Measurements from ENCODE around the gene TARDBP.
"Not testable (repeated sequence)": the region's sequence is repeated elsewhere in the genome, so short reads cannot be mapped to it uniquely, and the experiment has no call there.

The TARDBP gene

DNA sequence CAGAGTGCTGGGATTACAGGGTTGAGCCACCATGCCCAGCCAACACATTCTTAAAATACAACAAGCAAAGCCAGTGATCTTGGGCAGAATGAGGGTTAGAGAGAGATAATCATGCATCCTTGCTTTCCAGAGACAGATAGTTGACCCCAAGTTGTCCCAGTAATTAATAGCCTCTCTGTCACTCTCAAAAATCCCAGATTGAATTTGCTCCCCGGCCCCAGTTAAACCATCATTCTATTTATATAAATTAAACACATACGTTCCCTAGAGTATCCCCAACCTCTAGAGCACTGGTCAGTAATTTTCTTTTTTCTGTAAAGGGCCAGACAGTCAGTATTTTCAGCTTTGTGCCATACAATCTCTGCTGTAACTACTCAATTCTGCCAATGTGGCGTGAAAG is 16.4 kb upstream of the TARDBP start:
- DNase-seq, result no peak

DNA sequence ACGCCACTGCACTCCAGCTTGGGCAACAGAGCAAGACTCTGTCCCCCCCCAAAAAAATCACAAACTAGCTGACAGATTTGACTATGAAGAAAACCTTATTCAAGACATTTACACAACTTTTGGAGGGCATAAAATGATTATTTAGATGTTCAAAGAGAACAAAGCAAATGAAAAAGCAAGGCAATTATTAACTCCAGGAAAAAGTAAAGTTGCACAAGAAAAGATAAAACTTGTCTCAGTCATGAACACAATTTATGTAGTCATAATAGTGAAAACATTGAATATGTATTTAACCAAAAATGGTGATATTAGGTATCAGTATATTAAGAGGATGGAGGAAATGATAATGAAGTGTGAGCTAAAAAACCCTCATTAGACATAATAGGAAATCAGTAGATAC is 11.9 kb upstream of the TARDBP start:
- no peak for DNase-seq

GRCh38 chr1:11013160-11013531 is 692 bp downstream of the TARDBP start:
- peak; percentile 58 for DNase-seq

- not testable (repeated sequence) for DNase-seq
These were observed 6.9 kb downstream of the TARDBP start for GRCh38 chr1:11019358-11019757.

GRCh38 chr1:11019971-11020370 is 7.5 kb downstream of the TARDBP start:
- DNase-seq, result no peak

- DNase-seq, result no peak
These were observed 10.7 kb downstream of the TARDBP start for GRCh38 chr1:11023201-11023600.

- DNase-seq, result no peak
These were observed 11.9 kb downstream of the TARDBP start for GRCh38 chr1:11024154-11024873.

DNA sequence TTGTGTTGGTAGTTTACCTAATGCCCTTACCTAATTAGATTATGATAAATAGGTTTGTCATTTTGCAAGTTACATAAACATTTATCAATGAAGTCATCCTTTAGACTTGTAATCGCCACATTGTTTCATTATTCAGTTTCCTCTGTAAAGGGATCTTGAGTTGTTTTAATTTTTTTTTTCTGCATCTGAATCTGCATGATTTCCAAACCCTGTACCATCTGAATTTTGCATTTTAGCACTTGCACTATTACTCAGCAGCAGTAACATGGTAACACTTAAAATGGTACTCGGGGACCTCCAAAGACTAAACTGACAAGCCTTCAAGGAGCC is 12.4 kb downstream of the TARDBP start:
- no peak for DNase-seq

GRCh38 chr1:11025618-11026017 is 13.2 kb downstream of the TARDBP start:
- DNase-seq, result no peak

- no peak for DNase-seq
These were observed 13.6 kb downstream of the TARDBP start for GRCh38 chr1:11026052-11026451.

DNA sequence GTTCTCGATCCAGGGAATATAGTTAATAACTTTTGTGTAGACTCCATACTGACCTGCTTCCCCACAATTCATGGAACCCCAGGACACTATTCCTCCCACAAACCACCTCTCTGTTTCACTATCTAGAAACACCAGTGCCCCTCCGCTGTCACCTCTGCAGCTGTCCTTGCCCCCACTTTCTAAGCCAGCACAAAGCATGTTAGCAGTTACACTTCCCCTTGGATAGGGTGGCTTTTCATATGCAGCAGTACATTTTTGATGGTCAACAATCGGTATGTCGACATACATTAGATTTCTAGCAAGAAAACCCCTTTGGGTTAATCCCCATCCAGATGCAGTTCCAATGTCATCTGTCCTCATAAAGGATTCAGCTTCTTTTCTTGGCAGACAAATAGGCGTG is 14.4 kb downstream of the TARDBP start:
- no peak for DNase-seq

DNA sequence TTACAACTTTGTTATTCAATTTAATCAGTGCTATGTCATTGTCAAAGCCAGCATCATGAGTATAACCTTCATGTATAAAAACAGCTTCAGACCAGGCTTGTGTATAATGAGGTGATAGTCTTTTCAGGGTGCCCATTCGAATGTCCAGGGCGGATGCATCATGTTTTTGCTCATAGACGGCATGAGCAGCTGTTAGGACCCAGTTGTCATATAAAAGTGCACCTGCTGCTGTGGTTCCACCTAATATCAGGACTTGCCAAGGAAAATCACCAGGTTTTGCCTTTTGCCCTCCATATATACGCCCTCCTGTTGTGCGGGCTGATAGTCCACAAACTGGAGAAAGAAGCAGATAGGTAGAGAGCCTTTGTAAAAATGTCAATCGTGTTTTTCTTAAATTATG is 14.9 kb downstream of the TARDBP start:
- DNase-seq, result no peak

- DNase-seq, result no peak
These were observed 15.6 kb downstream of the TARDBP start for GRCh38 chr1:11028018-11028417.

GRCh38 chr1:11030865-11031264 is 18.4 kb downstream of the TARDBP start:
- no peak for DNase-seq

GRCh38 chr1:11031624-11032262 is 19.3 kb downstream of the TARDBP start:
- no peak for DNase-seq

DNA sequence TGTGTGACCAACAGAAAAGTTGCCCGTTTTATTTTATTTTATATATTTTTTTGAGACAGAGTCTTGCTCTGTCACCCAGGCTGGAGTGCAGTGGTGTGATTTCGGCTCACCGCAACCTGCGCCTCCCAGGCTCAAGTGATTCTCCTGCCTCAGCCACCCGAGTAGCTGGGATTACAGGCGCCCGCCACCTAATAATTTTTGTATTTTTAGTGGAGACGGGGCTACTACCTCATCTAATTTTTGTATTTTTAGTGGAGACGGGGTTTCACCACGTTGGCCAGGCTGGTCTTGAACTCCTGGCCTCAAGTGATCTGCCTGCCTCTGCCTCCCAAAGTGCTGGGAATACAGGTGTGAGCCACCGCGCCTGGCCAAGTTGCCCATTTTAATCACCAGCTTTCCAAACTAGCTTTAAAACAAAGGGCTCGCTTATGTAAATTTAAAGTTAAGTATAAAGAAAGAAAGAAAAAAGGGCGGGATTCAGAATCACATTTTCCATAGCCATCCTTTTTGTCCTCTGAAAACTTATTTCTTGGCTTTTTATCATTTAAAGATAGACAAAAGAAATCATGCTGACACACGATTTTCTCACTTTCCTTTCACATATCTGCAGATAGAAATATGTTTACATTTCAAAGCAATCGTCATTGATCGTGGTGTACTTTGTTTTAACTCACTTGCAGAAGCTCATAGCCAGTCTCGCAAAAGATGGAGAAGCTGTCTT is 24.7 kb downstream of the TARDBP start:
- DNase-seq, result not testable (repeated sequence)

DNA sequence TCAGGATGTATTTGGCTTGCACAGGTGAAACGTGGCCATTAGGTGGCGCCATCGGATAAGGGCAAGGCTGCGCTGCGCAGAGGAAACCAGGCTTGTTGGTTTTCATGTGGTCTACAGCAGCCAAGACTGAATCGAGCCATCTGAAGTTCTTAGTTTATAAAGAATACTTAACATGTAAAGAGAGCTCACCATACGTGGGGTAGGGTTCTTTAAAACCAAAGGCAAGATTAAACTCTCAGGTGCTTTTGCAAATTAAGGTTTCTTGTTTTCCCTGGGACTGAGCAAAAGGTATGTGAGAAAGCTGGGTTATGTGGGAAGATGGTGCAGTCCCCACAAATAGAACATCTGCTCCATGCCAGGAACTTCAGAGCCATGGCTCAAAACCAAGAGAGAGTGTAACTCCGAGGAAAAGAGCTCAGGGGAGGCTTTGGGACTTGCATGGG is 25.3 kb downstream of the TARDBP start:
- DNase-seq, result peak; percentile 92

DNA sequence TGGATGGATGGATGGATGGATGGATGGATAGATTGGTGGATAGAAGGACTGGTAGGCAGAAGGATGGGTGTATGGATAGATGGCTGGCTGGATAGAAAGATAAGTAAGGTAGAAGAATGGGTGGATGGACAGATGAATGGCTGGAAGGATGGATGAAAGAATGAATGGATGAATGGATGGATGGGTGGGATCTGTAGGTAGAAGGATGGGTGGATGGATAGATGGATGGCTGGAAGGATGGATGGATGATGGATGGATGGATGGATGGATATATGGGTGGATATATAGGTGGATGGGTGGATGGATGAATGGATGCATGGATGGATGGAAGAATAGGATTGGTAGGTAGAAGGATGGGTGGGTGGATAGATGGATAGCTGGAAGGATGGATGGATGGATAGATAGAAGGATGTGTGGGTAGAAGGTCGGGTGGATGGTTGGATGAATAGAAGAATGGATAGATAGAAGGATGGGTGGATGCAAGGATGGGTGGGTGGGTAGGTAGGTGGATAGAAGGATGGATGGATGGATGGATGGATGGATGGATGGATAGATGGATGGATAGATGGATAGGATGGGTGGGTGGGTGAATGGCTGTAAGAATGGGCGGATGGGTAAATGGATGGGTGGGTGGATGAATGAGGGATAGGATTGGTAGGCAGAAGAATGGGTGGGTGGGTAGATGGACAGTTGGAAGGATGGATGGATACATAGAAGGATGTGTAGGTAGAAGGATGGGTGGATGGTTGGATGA is 27.1 kb downstream of the TARDBP start:
- no peak for DNase-seq

GRCh38 chr1:11040105-11040429 is 27.6 kb downstream of the TARDBP start:
- DNase-seq, result not testable (repeated sequence)

DNA sequence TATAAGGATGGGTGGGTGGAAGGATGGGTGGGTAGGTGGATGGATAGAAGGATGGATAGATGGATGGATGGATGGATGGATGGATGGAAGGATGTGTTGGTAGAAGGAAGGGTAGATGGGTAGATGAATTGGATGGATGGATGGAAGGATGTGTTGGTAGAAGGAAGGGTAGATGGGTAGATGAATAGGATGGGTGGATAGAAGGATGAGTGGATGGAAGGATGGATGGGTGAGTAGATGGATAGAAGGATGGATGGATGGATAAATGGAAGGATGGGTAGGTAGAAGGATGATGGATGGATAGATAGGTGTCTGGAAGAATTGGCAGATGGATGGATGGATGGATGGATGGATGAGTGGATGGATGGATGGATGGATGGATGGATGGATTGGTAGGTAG is 28.6 kb downstream of the TARDBP start:
- no peak for DNase-seq

- DNase-seq, result no peak
These were observed 29.6 kb downstream of the TARDBP start for GRCh38 chr1:11042065-11042464.

- DNase-seq, result no peak
These were observed 30.8 kb downstream of the TARDBP start for GRCh38 chr1:11042995-11043874.
